Measurements from ENCODE around the gene DUSP28. TPM values are rescaled to one million over a fixed set of nuclear protein-coding genes. Genes with fewer than 3 reads are reported as not detected.

DUSP28 gene
- total and polyA plus RNA-seq, 9 donors, result 2.7 to 9.9 (median 4.3) TPM

- TF ChIP-seq POLR2A (IDR thresholded peaks at IDR 0.05) (no peak), CTCF (IDR thresholded peaks at IDR 0.05) (no peak), EP300 (IDR thresholded peaks at IDR 0.05) (no peak)
- intact Hi-C loops (cut with DNase I), result no loop called here
- WGBS, 3 donors, result 90% methylated on average over 20 to 22 of the region's 22 CpGs
- Histone ChIP-seq H3K27ac (no peak overlapping the region), H3K27me3 (no peaks in the 10 kb centered on the region), H3K36me3 (no peaks in the 10 kb centered on the region), H3K9me3 (no peaks in the 10 kb centered on the region), H3K4me1 (ENCODE audit: insufficient read depth) (peaks cover 5% of the 10 kb centered on the region), H3K4me3 (no peak overlapping the region)
- DNase-seq, result peak in 3 of 5 donors; percentile 9 to 30 (median 16)
Observed at GRCh38 chr2:240597419-240598181, 37.4 kb downstream of the DUSP28 start.

DNA sequence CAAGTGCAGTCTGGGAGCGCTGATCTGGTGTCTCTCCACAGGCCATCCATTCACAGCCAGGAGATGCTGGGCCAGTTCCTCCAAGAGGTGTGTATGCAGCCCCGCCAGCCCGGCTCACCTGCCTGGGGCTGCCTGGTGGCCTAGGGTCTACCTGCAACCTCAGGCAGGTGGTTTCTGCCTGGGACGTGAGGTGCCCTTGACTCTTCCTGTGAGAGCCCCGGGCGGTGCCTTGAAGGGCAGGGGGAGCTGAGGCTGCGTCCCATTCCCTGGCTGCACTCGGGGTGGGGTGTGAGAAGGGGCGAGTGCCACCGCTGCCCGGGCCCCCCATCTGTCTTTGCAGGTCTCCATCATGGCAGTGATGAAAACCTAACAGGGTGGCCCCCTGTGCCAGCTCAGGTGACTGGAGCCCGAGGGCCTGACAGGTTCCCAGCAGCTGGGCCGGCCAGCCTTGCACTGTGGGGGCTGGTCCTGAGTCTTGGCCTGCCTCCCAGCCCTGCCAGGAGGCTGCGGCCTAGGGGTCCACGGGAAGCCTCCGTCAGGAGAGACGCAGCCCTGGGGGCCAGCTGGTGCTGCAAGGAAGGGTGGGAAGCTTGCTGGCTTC, 38.3 kb downstream of the DUSP28 start:
- Histone ChIP-seq H3K27ac (no peak overlapping the region), H3K36me3 (no peaks in the 10 kb centered on the region), H3K4me3 (no peak overlapping the region), H3K4me1 (ENCODE audit: insufficient read depth) (peaks cover 5% of the 10 kb centered on the region), H3K9me3 (no peaks in the 10 kb centered on the region), H3K27me3 (no peaks in the 10 kb centered on the region)
- intact Hi-C loops (cut with DNase I), result no loop called here
- no peak for TF ChIP-seq EP300 (IDR thresholded peaks at IDR 0.05)
- no peak for TF ChIP-seq CTCF (IDR thresholded peaks at IDR 0.05)
- no peak for TF ChIP-seq POLR2A (IDR thresholded peaks at IDR 0.05)
- 73 to 82% (median 79%) methylated on average over 12 to 17 of the region's 17 CpGs for WGBS, 3 donors
- DNase-seq, result peak in 3 of 5 donors; percentile 14 to 31 (median 14)

- Histone ChIP-seq H3K27me3 (no peaks in the 10 kb centered on the region), H3K36me3 (no peaks in the 10 kb centered on the region), H3K4me3 (no peak overlapping the region), H3K27ac (no peak overlapping the region), H3K4me1 (ENCODE audit: insufficient read depth) (peaks cover 5% of the 10 kb centered on the region), H3K9me3 (no peaks in the 10 kb centered on the region)
- peak in 1 of 5 donors; percentile 27 for DNase-seq
- intact Hi-C loops (cut with DNase I), result no loop called here
- 89 to 95% (median 91%) methylated on average over 11 of the region's 11 CpGs for WGBS, 3 donors
- TF ChIP-seq POLR2A (IDR thresholded peaks at IDR 0.05), result no peak
- no peak for TF ChIP-seq CTCF (IDR thresholded peaks at IDR 0.05)
- TF ChIP-seq EP300 (IDR thresholded peaks at IDR 0.05), result no peak
Observed at GRCh38 chr2:240599141-240599583, 39.0 kb downstream of the DUSP28 start.

GRCh38 chr2:240600451-240600961, 40.3 kb downstream of the DUSP28 start:
- Histone ChIP-seq H3K27ac (no peak overlapping the region), H3K27me3 (no peaks in the 10 kb centered on the region), H3K4me1 (ENCODE audit: insufficient read depth) (peaks cover 2% of the 10 kb centered on the region), H3K4me3 (no peak overlapping the region), H3K9me3 (no peaks in the 10 kb centered on the region), H3K36me3 (no peaks in the 10 kb centered on the region)
- DNase-seq, result peak in 2 of 5 donors; percentile 11 to 27
- intact Hi-C loops (cut with DNase I), result no loop called here
- WGBS, 3 donors, result 90 to 91% (median 91%) methylated on average over 16 of the region's 16 CpGs
- TF ChIP-seq EP300 (IDR thresholded peaks at IDR 0.05) (no peak), POLR2A (IDR thresholded peaks at IDR 0.05) (no peak), CTCF (IDR thresholded peaks at IDR 0.05) (no peak)

Measured in ovary (tissue), 9 donors.